Hepatocyte (in vitro differentiated cells): ENCODE measurements around the gene PDE4D.

Source experiments
- EZH2 ChIP-seq: fragments of 200-600 bp; sonication (generic); IDR thresholded peaks from 2 replicates; pipeline ENCODE4 v1.6.1; 2016; ENCODE audit warnings: antibody characterized with exemption, mild to moderate bottlenecking, borderline replicate concordance
- EZH2phosphoT487 ChIP-seq: fragments of 200-600 bp; sonication (generic); IDR thresholded peaks from one replicate; pipeline ENCODE4 v1.6.1; 2018; ENCODE audit warnings: antibody characterized with exemption, mild to moderate bottlenecking, low read depth, moderate library complexity; ENCODE audit not compliant: unreplicated experiment, severe bottlenecking
- TF ChIP-seq, protein P1 (sequence below): fragments of 200-600 bp; sonication (generic); IDR thresholded peaks from 2 replicates; pipeline ENCODE4 v1.5.1; 2016; ENCODE audit warnings: antibody characterized with exemption, mild to moderate bottlenecking; ENCODE audit not compliant: poor library complexity

DNA sequence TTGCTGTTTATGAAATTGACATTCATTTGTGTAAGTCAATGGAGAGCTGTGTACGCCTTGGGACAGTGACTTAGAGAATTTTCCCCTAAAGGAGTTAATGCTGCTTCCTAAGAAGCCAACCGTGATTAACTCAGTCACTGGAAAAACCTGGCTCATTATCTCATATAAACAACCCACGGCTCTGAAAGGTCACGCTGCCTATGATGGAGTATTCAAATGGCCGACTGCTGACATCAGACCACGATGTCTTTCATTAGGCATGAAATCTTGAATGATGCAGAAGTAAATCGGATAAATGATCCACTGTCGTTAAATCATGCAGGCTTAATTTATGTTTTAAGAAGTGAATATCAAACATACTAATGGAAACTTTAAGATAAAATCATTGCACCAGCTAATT lies 706.9 kb downstream of the PDE4D start:
- TF ChIP-seq, protein P1, sequence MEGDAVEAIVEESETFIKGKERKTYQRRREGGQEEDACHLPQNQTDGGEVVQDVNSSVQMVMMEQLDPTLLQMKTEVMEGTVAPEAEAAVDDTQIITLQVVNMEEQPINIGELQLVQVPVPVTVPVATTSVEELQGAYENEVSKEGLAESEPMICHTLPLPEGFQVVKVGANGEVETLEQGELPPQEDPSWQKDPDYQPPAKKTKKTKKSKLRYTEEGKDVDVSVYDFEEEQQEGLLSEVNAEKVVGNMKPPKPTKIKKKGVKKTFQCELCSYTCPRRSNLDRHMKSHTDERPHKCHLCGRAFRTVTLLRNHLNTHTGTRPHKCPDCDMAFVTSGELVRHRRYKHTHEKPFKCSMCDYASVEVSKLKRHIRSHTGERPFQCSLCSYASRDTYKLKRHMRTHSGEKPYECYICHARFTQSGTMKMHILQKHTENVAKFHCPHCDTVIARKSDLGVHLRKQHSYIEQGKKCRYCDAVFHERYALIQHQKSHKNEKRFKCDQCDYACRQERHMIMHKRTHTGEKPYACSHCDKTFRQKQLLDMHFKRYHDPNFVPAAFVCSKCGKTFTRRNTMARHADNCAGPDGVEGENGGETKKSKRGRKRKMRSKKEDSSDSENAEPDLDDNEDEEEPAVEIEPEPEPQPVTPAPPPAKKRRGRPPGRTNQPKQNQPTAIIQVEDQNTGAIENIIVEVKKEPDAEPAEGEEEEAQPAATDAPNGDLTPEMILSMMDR, result no peak
- TF ChIP-seq EZH2, result no peak
- TF ChIP-seq EZH2phosphoT487, result no peak
